NCI-H2196 (cell line): ENCODE measurements around the gene GLP1R.
A peak's percentile ranks its signal among the peaks of the same experiment; 100 is the strongest.

Experiments
- DNase-seq: peaks from one replicate; lab custom pipeline; 2025; ENCODE audit not compliant: unreplicated experiment; lab: John Stamatoyannopoulos, UW

Gene GLP1R

DNA sequence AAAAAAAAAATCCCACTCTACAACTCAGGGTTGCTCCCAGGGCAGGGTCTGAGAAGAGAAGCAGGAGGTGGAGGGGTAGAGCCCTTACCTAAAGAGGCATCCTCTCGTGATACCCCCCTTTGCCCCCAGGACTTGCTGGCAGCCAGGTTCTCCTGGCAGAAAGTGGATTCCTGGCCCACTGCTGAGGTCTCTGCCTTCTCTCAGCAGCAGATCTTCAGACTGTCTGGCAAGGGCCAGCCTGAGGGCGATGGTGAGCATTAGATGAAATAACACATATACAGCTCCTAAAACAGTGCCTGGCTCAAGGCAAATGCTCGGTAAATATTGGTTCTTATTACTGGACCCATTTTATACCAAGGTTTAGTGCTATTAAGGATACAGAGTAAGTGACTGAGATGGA, 4.8 kb upstream of the GLP1R start:
- DNase-seq: no peak

- no peak for DNase-seq
Measured at GRCh38 chr6:39044181-39044580, 4.4 kb upstream of the GLP1R start.

DNA sequence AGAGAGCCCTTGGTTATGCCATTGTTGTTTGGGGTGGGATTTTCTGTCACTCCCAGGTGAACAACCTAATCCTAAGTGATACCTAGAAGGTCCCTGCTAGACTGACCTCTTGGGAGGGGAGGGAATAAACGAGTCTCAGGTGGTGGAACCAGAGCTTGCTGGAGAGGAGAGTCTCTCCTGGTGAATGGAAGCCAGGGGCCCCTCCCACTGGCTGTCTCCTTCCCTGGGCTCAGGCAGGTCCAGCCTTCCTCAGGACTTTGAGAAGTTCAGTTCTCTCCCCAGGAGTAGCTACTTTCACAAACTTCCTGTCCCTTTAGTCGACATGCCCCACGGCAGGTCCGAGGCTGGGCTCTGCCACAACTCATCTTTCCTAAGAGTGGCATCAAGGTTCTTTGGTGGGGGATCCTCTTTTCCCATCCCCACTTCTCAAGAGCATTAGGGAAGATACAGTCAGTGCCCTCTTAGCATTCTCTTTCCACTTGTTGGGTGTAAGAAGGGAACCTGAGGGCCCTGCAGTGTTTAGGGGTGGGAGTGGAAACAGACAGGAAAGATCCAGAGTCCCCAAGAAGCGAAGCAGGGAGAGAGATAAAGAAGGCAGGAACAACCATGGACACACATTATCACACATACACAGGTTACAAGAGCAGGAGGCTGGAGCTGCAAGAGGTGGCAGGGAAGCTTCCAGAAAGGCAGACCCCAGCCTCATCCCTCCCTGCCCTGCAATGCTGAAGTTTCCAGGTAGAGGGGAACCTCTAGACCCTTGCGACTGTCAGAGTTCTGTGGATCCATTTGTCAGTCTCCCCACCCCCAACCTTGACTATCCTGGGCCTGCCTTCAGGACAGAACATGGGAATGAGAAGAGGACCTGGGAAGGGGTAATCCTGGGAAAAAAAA, 900 bp upstream of the GLP1R start:
- no peak for DNase-seq

- no peak for DNase-seq
Measured at GRCh38 chr6:39049575-39050283, 1.1 kb downstream of the GLP1R start.

DNA sequence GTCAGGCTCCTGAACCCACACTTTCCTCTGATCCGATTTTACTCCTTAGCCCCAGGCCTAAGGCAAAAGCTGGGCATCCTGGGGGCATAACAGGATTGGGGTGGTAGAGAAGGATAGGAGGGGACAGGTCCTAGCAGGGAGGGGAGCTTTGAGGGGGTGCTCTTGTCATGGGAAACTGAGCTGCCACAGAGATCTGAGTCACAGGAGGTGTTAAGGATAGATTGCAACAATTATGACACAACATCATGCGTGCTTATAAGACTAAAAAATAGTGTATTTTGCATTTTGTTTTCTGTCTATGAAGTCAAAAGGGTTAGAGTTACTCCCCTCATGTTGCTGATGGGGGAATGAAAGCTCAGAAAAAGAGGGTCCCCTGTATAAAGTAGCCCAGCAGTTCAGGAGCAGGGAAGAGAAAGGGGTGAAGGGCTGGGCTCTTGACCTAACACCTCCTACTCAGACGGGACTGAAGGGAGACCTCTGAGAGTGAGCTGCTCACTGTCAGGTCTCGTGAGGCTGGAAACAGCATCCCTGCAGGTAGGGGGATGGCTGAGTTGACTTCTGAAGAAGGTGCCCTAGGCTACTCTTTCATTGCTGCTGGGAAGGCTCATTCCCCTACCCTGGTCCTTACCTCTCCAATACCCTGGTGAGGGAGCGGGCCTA, 2.0 kb downstream of the GLP1R start:
- DNase-seq: no peak

- DNase-seq: peak; percentile 15
Measured at GRCh38 chr6:39051399-39052122, 3.0 kb downstream of the GLP1R start.

- no peak for DNase-seq
Measured at GRCh38 chr6:39053016-39053624, 4.5 kb downstream of the GLP1R start.

- DNase-seq: no peak
Measured at GRCh38 chr6:39053854-39054576, 5.4 kb downstream of the GLP1R start.

DNA sequence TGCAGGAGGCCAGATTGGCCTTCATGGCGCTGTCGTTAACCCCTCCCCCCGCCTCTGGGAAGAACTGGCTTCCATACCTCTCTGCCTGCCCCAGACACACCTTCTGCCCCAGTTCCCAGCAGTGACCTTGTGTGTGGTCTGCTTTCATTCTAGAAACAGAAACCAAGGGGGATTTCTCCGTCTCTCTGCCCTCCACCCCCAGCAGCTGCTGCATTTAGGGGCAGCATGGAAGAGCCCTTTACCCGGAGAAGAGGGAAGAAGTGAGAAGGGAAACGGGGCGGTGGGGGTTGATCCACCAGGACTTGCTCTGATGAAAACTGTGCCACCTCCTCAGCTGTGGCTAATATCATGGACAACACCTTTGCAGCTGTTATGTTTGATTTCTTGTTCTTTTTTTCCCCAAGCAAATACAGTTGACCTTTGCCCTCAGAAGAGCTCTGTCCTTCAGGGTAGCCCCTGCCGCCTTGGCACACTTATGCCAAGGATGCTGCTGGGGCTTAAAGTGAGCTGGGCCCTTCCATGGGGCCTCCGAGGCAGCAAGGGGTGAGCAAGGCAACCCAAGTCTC, 6.1 kb downstream of the GLP1R start:
- no peak for DNase-seq

DNA sequence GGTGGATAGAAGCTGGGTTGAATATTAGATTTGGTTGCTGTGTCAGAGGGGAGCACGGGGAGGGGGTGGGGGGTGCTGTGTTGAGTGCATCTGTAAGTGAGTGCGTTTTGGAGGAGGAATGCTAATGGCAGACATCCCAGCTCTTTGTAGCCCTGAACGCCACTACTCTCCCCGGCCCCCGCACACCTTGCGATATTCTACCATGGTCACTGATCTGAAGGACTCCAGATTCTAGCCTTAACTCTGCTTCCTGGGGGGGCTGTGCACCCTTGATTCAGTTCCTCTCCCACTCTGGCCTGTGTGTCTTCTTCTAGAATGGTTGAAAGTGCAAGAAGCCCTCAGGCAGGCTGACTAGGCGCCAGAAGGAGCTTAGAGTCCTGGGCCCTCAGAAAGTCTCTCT, 7.1 kb downstream of the GLP1R start:
- DNase-seq: no peak

- no peak for DNase-seq
Measured at GRCh38 chr6:39056191-39056590, 7.6 kb downstream of the GLP1R start.

- DNase-seq: no peak
Measured at GRCh38 chr6:39056681-39057080, 8.1 kb downstream of the GLP1R start.

GRCh38 chr6:39057251-39058155, 8.9 kb downstream of the GLP1R start:
- DNase-seq: peak; percentile 23

DNA sequence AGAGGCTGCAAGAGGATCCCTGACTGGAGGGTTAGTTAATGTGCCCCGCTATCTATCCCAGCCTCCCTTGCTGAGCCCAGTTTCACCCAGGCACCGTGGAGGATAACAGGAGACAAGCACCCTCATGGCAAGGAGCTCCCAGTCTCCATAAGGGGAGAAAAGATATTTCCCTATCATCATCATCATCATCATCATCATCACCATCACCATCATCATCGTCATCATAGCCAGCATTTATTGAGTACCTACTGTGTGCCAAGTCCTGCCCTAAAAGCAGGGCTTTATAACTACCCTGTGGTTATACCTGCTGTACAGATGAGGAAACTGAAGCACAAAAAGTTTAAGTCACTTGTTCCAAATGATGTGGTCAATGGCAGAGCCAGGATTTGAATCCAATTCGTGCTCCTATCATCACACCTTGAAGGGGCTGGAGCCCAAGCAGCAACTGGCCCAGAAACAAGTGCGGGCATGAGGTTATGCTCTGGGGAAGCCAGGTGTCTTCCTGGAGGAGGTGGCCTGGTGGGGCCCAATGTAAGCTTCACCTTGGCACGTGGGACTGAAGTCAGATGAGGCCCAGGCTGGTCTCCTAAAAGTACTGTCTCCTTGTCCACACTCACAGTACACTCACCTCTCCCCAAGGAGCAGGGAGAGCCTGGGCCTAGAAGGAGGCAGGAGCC, 10.0 kb downstream of the GLP1R start:
- no peak for DNase-seq

DNA sequence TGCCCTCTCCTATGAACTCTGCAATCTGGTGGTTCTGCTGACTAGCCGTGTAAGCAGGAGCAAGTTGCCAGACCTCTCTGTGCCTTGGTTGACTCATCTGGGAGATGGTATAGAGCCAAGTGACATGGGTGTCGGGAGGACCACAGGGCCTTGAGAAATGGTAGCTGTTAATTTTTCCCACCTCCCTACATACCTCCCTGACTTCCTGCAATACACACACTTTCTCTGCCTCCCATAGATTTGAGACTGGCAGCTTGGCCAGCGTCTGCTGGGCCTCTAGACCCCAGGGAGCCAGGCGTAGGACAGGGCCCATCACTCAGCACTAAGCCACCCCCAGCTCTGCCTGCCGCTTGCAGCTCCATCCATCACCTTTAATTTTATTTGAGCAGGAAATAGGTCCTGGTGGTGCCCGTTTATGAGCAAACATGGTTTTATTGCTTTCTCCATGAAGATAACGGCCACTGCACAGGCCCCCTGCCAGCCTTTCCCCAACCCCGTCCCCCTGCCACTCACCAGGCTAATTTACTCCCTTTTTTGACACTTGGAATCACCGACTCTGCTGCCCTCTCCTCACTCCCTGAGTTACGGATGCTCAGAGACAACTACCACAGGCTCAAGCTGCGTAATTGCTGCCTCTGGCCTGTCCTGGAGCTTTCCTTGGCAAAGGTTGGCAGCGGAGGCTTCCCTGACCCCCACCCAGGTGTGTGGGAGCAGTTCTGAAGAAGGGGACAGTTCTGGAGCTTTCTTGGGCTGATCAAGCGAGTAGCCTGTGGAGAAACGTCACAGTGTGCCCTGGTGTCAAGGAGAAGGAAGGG, 11.1 kb downstream of the GLP1R start:
- peak; percentile 25 for DNase-seq

DNA sequence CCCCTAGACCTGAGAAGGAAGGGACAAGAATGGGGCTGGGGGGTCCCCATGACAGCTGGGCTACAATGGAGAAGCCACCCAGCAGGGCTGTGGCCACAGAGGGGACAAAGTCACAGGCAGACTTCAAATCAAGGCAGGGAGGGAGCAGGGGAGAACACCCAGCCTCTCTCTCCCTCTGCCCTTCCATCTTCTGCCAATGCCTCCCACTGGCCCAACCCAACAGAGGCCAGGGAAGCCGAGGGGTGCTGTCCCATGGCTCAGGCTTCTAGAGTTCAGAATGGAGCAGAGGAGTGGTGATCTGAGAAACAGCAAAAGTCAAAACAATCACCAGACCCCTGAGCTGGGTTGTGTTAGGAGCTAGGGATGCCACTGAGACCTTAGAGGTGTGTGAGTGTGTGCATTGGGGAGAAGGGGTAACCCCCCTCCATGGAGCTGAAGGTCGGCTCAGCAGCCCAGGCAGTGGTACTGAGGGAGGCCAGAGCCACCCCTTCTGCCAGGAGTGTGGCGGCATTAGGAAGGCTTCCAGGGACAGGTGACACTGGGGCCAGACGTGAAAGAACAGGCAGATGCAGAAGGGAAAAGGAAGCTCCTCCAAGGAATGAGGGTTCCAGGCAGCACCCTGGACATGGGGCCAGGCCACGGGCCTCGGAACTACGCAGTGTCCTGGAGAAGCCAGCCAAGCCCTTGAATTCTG, 12.0 kb downstream of the GLP1R start:
- no peak for DNase-seq

DNA sequence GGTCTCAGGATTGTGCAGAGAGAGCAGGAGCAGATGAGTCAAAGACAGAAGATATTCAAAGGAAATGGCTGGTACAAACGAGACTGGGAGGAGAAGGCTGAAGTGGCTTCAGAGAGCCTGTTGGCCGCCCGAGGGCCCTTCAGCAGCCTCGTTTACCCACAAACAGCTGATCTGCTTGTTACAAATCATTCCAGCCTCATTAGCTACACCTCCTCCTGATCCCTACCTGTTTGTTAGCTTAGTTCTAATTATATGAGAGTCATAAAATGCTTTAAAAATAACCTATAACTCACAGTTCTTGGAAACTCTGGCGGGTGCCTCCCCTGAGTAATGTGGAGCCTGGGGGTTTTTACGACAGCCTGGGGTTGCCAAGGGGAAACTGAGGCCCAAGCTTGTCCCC, 12.6 kb downstream of the GLP1R start:
- DNase-seq: peak; percentile 15
